ENCODE results near the gene IL17C. TPM values are rescaled to one million over a fixed set of nuclear protein-coding genes. Genes with fewer than 3 reads are reported as not detected.
"Not testable (repeated sequence)": the region's sequence is repeated elsewhere in the genome, so short reads cannot be mapped to it uniquely, and the experiment has no call there.

IL17C gene
- total RNA-seq, 1 experiment from 2014 or later = not detected

DNA sequence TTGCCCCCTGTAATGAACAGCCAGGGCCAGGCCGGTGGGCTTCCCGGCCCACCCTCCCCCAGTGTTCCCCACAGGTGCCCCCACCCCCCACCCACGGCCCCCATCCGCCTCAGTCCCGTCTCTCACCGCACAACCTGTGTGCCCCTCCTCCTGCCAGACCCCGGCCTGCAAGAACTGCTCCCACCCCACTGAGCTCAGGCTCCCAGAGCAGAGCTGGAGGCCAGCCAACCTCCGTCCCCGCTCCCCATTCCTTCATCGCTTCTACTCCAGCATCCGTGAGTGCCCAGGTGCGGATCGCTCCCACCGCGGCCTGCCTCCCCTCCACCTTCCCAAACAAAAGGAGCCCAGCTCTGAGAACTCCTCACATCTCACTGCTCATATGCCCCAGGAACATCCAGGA is 20.3 kb downstream of the IL17C start:
- no peak for DNase-seq (ENCODE audit: low read depth)

- no peak for DNase-seq (ENCODE audit: low read depth)
Observed at GRCh38 chr16:88659160-88659559, 20.8 kb downstream of the IL17C start.

DNA sequence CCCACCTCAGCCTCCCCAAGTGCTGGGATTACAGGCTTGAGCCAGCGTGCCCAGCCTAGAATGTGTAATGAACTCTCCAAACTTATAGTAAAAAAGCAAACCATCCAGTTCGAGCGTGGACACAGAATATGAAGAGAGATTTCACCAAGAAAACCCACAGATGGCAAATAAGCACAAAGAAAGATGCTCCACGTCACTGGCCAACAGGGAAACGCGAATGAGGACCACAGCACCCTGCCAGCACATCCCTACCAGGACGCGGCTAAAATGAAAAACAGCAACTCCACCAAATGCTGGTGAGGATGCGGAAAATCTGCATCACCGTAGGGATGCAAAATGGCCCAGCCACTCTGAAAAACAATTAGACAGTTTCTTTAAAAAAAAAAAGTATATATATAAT is 23.1 kb downstream of the IL17C start:
- DNase-seq (ENCODE audit: low read depth) = no peak

DNA sequence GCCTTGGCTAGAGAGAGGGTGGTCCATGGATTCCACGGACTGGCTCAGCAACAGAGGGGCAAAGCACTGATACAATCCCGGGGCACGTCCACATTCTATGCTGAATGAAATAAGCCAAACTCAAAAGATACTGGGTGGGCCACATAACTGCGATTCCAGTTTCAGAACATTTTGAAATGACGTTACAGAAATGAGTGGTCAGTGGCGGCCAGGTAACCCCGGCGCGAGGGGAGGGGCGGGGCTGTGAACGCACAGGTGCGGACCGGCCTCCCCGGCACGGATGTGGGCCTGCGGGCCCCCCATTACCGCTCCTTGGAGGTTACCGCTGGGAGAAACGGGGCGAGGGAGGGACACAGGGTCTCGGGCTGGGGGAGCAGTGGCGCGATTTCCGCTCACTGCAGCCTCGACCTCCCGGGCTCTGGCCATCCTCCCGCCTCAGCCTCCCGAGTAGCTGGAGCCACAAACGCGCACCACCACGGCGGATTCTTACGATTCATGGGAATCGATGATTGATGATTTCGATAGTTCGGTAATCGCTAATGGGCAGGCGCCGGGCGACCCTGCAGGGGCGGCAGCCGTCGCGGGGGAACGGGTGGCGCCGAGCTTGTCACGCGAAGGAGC is 24.0 kb downstream of the IL17C start:
- no peak for DNase-seq (ENCODE audit: low read depth)

DNA sequence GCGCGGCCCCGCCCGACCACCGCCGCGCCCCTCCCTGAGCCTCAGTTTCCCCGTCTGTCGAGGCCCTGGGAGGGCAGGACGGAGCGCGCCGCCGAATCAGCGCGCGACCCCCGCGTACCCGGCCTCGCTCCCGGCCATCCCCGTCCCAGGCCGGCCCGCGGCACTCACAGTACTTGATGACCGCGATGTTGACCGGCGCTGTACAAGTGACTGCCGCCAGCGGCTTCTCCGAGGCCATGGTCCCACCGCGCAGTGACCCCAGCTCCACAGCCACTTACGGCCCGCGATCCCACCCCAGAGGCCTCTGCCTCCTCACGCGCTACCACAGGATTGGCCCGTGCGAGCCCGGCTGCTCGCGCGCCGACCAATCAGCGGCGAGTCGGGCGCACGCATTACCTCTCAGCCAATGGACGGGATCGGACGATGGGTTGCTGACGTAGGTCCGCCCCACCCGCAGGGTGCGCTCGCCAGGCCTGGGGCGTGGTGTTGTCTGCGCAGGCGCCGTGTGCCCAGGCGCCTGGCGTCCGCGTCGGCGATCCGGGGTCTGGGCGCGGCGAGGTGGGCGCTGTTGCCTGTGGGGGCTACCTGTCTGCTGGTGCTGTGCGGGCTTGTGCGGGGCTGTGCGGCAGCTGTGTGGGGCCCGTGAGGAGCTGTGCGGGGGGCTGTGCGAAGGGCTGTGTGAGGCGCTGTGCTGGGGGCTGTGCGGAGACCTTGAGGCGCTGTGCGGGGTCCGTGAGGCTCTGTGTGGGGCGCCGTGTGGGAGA is 24.7 kb downstream of the IL17C start, which contains the start of gene MVD:
MVD (minus strand) TSS at position 249 of the 764 bp plus-strand sequence; CDS start at position 238, 11 bp downstream.
- peak; percentile 97 for DNase-seq (ENCODE audit: low read depth)

DNA sequence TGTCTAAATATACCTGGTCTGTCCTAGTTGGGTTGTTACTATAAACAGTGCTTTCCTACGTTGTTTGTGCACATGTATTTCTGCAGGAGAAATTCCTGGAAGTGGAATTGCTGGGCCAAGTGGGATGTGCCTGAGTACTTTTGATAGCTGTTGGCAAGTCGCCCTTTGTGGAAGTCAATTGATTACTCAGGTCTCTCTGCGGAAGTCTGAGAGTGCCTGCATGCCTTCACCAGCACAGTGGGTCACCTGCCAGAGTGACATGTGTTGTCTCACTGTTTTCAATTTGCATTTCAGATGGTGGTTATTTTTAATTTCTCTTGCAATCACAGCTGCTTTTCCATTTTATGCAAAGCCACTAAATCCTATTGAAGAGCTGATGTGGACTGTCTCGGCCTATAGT is 26.8 kb downstream of the IL17C start:
- no peak for DNase-seq (ENCODE audit: low read depth)

- DNase-seq (ENCODE audit: low read depth) = no peak
Observed at GRCh38 chr16:88665570-88665969, 27.2 kb downstream of the IL17C start.

- DNase-seq (ENCODE audit: low read depth) = no peak
Observed at GRCh38 chr16:88667461-88667860, 29.1 kb downstream of the IL17C start.

DNA sequence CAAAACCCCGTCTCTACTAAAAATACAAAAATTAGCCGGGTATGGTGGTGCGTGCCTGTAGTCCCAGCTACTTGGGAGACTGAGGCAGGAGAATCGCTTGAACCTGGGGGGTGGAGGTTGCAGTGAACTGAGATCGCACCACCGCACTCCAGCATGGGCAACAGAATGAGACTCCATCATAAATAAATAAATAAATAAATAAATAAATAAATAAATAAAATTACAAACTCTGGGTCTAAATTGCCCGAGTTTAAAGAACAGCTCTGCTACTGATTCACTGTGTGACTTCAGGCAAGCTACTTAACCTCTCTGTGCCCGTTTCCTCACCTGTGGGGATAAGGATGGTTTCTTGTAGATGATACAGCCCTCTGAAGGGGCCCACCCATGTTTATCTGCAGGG is 31.1 kb downstream of the IL17C start:
- not testable (repeated sequence) for DNase-seq (ENCODE audit: low read depth)

DNA sequence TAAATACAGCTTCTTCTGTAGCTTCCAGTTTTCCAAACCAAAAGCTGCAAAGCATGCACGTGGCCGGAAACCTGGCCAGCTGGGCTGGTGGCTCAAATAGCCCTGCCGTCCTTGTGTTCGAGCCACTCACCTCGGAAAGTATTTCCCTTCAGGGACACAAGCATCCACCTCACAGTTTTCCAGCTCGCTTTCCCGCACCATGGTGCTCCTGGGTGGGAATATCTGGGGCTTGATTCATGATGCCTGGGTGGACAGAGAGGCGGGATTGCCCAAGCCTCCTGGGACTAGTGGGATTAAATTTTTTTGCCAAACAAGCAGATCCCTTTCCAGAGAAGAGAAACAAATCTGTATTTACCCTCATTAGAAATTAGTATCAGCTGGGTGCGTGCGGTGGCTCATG is 31.6 kb downstream of the IL17C start:
- no peak for DNase-seq (ENCODE audit: low read depth)

DNA sequence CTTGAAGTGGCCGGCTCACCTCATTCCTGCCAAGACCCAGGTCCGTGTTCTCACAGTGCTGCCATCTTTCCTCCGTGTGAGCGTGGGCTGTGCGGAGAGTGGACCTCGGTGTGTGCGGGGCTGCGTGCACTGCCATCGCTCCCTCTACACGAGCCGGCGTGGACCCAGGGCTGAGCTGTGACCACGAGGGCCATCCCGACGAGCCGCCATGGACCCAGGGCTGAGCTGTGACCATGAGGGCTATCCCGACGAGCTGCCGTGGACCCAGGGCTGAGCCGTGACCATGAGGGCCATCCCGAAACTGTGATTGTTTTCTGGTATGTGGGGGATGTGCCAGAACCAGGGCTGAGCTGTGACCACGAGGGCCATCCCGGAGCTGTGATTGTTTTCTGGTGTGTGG is 33.4 kb downstream of the IL17C start:
- no peak for DNase-seq (ENCODE audit: low read depth)

GRCh38 chr16:88672776-88673175 is 34.4 kb downstream of the IL17C start:
- no peak for DNase-seq (ENCODE audit: low read depth)

GRCh38 chr16:88673716-88674379 is 35.5 kb downstream of the IL17C start:
- no peak for DNase-seq (ENCODE audit: low read depth)

- no peak for DNase-seq (ENCODE audit: low read depth)
Observed at GRCh38 chr16:88676502-88677242, 38.3 kb downstream of the IL17C start.

- DNase-seq (ENCODE audit: low read depth) = no peak
Observed at GRCh38 chr16:88677721-88678120, 39.3 kb downstream of the IL17C start.

- no peak for DNase-seq (ENCODE audit: low read depth)
Observed at GRCh38 chr16:88678224-88678979, 40.0 kb downstream of the IL17C start.

- no peak for DNase-seq (ENCODE audit: low read depth)
Observed at GRCh38 chr16:88680554-88681083, 42.2 kb downstream of the IL17C start.

DNA sequence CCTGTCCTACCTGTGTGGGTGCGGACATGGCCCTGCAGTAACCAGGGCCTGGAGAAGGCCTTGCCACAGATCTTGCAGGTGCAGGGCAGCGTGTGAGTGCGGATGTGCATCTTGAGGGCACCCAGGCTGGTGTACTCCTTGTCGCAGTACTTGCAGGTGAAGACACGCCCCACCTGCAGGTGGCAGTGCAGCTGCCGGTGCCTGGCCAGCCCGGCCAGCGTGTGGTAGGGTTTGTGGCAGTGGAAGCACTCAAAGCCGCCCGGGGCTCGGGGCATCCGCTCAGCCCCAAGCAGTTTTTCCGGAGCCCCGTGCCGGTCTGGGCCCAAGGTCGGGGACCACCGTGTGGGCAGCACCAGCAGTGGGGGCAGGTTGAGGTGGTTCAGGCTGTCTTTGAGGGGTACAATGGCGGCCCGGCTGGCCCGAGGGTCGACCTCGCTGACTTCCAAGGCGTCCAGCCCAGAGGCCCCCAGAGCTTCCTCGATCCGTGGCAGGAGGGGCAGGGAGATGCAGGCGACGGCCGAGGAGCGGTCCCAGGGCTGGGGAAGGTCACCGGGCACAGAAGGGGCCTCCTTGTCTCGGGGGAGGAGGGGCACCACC is 42.8 kb downstream of the IL17C start:
- DNase-seq (ENCODE audit: low read depth) = no peak

GRCh38 chr16:88681709-88682451 is 43.5 kb downstream of the IL17C start:
- DNase-seq (ENCODE audit: low read depth) = no peak

- DNase-seq (ENCODE audit: low read depth) = no peak
Observed at GRCh38 chr16:88684569-88685155, 46.3 kb downstream of the IL17C start.

Data from M059J (cell line).